Stimulated activated CD4-positive, alpha-beta T cell treated with anti-CD3 and anti-CD28 coated beads, Interleukin-12 subunit alpha, Interleukin-12 subunit beta, amount 100 ng/mL, for 24 hours (primary cell): ENCODE measurements around the gene CCDC138.

Source experiments
- DNase-seq, 2 experiments: peaks; one replicate each; pipeline ENCODE4 v3.0.0-alpha.2; 2020; ENCODE audit warnings: low read depth in 2 of 2

Gene CCDC138

GRCh38 chr2:108829578-108830310 lies 43.2 kb downstream of the CCDC138 start:
- DNase-seq: no peak

DNA sequence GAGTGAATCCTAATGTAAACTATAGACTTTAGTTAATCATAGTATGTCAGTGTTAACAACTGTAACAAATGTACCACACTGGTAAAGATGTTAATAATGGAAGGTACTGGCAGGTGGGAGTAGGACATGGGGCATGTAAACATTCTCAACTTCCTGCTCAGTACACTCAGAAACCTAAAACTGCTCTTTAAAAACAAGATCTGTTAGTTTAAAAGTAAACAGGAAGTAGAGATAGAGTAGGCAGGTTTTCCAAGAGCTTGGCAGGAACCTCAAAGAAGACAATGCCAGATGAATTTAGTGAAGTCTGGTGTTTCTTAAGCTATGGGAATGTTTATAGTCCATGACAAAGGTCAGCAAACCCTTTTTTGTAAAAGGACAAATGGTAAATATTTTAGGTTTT lies 46.6 kb downstream of the CCDC138 start:
- no peak for DNase-seq

GRCh38 chr2:108834620-108835019 lies 48.0 kb downstream of the CCDC138 start:
- DNase-seq: no peak

DNA sequence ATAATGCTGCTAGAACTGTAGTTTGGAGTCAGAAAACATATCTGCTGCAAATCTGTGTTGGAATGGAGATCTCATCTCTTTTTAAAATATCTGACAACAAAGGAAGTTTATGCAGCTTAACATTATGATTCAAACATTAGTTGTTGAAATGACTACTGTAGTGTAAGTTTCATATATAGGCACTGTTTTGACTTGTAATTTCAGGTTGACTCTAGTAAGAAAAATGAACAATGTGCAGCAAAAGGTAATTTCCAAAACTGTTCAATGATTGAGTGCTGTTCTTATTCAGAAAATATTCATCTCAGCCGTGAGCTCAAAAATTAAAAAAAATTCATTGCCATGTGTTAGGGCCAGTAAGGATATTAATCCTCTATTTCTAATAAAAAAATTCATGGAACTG lies 48.5 kb downstream of the CCDC138 start:
- DNase-seq: no peak

DNA sequence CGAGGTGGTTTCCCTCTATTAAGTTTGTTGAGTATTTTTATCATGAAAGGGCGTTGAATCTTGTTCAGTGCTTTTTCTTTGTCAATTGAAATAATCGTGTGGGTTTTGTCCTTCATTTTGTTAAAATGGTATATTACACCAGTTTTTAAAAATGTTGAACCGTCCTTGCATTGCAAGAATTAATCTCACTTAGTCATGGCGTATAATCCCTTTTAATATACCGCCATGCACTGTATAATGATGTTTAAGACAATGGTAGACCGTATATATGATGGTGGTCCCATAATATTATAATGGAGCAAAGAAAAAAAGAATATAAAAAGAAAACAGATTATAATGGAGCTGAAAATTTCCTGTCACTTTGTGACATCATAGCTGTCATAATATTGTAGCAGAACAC lies 50.6 kb downstream of the CCDC138 start:
- no peak for DNase-seq

DNA sequence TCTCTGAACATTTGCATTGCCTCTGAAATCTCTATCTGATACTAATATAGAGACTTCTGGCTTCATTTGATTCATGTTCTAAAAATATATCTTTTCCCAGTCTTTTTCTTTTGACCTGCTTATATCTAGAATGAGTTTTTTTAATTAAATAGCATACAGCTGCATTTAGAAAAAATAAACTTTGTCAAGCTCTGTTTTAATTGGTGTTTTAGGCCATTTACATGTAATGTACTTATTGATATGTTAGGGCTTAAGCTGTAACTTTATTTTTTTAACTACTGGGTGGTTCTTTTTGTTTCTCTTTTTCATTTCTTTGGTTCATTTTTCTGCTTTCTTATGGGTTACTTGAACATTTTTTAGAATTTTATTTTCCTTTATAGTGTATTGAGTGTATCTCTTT lies 54.9 kb downstream of the CCDC138 start:
- DNase-seq: no peak

DNA sequence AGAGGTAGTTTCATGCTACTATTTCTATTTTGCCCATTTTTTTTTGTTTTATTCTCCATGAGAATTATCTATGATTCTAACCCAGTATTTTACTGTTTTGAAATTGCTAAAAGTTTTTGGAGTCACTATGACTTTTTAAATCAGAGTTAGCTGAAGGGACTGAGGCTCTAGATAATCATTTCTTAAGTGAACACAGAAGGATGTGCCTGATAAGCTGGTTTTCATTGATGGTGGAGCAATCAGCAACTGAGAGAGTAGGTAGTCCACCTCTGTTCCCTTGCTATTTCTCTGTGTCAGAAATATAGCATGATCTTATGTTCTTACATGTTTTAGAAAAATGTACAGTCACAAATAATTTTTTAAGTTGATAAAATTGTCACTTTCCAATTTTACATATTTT lies 59.4 kb downstream of the CCDC138 start:
- no peak for DNase-seq

- DNase-seq: no peak
These were observed 60.4 kb downstream of the CCDC138 start for GRCh38 chr2:108847000-108847399.

DNA sequence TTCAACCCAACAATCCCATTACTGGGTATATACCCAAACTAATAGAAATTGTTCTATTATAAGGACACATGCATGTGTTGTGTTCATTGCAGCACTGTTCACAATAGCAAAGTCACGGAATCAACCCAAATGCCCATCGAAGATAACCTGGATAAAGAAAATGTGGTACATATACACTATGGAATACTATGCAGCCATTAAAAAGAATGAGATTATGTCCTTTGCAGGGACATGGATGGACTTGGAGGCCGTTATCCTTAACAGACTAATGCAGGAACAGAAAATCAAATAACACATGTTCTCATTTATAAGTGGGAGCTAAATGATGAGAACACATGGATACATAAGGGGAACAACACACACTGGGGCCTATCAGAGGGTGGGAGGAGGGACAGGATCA lies 65.8 kb downstream of the CCDC138 start:
- no peak for DNase-seq

GRCh38 chr2:108853421-108853820 lies 66.8 kb downstream of the CCDC138 start:
- DNase-seq: no peak

DNA sequence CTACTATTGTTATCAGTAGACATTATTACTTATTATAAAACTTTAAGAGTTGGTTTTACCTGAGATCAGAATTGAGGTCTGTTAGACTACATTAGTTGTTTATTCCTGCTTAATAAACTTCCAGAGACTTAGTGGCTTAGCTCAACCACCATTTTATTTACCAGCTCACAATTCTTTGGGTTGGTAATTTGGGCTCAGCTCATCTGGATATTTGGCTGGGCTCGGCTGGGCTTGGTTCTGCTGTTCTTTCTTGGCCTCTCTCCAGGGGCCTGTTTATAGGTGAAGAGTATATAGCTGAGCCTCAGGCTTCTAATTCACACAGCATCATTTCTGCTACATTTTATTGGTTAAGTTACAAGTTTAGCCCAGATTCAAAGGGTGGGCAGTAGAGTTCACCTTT lies 67.9 kb downstream of the CCDC138 start:
- no peak for DNase-seq

DNA sequence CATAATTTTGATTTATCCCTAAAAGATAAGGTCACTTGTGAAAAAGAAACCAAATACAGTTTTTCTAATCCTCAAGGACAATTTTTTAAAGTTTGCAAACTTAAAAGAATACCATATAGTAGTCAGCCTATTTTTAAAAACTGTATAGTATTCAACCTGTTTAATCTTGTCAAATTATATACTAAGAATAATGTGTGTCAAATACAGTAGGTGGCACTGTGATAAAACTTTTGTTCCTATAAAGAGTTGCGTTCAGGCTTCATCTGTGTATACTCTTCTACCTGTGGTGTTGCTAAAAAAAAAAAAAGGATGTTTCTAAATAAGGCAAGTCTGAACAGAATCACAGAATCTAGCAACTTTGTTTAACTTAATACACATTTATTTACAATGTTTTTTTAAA lies 68.6 kb downstream of the CCDC138 start:
- DNase-seq: no peak

DNA sequence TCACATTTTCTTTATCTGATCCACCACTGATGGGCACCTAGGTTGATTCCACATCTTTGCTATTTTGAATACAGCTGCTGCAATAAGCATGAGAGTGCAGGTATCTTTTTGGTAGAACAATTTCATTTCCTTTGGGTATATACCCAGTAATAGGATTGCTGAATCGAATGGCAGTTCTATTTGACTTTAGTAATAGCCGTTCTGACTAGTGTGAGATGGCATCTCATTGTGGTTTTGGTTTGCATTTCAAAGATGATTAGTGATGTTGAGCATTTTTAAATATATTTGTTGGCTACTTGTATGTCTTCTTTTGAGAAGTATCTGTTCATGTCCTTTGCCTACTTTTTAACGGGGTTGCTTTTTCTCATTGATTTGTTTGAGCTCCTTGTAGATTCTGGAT lies 72.3 kb downstream of the CCDC138 start:
- DNase-seq: no peak

GRCh38 chr2:108866041-108866440 lies 79.5 kb downstream of the CCDC138 start:
- DNase-seq: no peak

DNA sequence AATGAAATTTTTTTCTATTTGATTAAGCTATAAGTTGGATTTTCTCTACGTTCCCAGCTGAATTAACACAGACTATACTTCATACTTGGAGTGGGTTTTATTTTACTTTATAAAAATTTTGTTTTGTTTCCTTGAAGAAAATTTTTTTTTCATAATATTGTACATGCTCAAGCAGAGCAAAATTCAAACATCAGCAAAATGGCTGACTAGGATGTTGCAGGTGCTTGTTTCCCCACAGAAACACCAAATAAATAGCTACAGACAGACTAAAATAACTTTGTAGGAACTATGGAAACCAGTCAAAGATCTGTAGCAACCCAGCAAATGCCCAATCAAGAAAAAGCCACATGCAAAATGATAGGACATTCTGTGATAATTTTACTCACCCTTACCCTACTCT lies 82.3 kb downstream of the CCDC138 start:
- no peak for DNase-seq

DNA sequence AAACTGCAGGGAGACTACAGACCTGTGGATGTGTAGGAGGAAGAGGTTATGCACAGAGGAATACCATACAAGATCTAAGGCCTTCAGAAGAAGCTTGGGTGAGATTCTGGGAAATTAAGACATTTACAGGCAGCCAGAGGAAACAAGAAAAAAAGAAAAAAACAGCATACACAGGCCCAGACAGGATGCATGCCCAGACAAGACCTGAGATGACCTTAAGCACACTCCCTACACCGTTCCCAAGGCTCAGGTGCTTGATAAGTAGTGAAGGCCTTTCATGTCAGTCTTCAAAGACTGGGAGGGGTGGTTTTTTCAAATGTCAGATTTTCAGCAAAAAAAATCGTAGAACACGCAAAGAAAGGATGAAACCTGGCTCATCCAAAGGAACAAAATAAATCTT lies 83.0 kb downstream of the CCDC138 start:
- DNase-seq: no peak

- no peak for DNase-seq
These were observed 83.6 kb downstream of the CCDC138 start for GRCh38 chr2:108870069-108870644.

DNA sequence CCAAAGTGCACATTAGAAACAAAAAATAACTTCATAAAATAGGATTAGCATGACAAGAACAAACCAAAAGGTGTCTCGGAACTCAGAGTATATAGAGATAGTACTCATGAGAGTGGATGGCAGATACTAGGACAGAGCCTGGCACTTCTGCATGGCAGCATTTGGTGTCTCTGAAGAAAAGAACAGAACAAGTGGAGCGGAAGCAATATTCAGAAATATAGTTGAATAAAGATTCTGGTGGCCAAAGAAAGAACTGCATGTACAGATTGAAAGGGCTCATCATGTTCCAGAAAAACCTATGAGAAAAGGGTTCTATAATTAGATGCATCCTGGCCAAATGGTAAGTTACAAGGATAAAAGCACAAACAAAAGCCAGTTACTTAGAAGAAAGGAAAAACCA lies 90.9 kb downstream of the CCDC138 start:
- DNase-seq: no peak

GRCh38 chr2:108878276-108878675 lies 91.7 kb downstream of the CCDC138 start:
- DNase-seq: no peak

DNA sequence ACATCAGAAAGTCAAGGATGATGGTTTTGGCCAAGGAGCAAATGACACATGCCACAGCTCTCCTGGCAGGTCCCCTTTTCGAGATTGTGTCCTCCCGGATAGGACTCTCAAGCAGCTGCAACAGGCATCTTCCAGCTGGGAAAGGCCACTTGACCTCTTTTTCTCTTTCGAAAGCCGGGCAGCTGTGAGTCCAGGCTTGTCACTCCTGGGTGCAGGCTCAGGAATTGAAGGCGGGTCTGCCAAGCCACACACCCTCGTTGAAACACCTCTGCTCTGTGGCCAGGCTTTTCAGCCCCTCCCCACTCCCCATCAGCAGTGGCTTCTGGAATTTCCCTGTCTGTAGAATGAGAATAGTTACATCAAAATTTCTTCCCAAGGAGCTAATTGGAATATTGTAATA lies 98.0 kb downstream of the CCDC138 start:
- DNase-seq: no peak

- no peak for DNase-seq
These were observed 103.3 kb downstream of the CCDC138 start for GRCh38 chr2:108889907-108890306.

DNA sequence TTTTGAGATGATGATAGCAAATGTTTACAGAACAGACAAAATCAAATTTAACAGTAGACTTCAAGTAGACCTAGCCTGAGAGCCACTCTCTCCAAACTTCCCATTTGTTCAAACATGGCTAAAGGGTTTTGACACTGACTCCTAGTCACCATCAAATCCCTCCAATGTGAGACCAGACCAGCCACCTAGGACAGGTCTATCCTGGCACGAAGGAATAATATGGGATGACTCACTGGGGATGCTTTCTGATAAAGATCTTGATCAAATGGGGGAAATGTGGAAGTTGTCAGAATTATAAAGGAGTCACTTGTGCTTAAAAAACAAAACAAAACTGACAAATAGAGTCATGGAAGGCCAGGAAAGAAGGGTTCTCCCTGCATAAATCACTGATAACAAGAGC lies 106.7 kb downstream of the CCDC138 start:
- DNase-seq: no peak

DNA sequence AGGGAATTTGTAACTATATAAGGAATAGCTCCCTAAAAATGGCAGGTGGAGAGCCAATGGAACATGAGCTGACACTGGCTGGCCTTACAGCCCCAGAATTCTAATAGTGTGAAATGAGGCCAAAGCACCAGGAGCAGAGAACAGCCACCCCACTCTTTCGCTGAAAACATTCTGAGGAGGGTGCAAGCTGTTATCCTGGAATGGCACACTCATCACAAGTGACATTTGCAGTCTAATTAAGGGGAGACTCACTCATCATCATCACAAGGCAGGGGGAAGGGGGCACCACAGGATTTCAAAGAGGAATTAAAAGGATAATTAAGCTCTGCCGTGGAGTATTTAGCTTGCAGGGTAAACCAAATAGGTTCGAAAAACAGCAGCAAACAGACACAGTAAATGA lies 108.2 kb downstream of the CCDC138 start:
- no peak for DNase-seq

DNA sequence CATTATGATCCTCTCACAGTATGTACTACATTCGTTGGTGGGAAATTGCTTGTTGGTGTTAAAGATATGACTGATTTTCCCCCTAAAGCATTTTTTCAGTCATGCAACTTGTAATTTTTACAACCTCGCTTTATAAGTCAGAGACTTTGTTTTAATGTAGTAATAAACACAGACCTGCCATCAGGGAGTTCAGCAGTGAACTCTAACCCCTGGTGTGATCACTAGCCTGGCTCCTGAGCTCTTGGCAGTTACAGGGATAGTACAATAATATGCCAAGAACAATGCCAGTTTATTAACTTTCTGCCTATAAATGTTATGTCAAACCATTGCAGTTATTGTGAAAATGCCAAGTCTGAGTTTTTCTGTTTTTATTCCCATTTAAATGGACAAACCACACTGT lies 108.6 kb downstream of the CCDC138 start:
- no peak for DNase-seq
